Stimulated activated CD8-positive, alpha-beta memory T cell treated with anti-CD3 and anti-CD28 coated beads, Interleukin-4, amount 100 ng/mL, for 4 hours (primary cell): ENCODE data around the gene MGRN1.

ENCODE experiments used
- DNase-seq, 2 donors: peaks; one replicate each; pipeline ENCODE4 v3.0.0-alpha.2; 2020; ENCODE audit warnings: low read depth in 2 of 2, low spot score in 1 of 2

The MGRN1 gene

DNA sequence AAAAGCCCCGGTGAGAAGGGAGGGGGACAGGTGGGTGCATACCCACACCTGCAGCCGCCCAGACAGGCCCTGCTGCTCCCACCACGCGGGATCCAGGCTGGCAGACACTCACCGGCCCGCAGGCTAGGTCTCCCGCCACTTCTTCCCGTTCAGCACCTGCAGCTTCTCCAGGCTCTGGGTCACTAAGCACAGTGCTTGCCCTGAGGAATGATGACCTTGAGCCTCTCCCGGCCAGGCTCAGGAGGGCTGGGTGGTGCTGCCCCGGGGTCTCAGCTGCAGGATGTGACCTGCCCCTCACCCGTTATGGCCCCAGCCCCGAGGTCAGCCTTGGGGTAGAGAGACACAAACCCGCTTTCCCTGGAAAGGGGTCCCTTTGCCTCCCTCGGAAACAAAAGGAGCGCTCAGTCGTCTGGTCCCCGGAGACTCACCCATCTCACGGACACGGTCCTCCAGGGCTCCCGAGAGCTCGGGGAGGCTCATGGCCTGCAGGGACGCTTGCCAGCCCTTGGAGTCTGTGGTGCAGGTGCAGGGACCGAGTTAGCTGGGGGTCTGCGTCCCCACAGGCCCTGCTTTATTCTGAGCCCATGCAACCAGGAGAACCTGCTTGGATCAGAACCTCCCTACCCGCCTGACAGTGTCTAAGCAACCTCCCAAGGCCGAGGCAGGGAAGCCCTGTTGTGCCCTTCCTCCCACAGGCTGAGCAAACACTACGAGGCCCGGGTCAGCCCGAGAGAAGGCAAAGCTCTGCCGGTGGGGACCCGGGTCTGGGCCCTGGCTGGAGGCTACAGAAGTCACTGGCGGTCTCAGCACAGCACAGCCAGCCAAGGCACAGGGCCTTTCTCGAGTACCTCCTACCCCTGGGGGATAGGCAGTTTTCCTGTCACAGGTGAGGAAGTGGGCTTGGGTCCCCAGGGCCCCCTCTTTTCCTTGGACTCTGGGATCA lies 72.5 kb downstream of the MGRN1 start:
- DNase-seq, result no peak

DNA sequence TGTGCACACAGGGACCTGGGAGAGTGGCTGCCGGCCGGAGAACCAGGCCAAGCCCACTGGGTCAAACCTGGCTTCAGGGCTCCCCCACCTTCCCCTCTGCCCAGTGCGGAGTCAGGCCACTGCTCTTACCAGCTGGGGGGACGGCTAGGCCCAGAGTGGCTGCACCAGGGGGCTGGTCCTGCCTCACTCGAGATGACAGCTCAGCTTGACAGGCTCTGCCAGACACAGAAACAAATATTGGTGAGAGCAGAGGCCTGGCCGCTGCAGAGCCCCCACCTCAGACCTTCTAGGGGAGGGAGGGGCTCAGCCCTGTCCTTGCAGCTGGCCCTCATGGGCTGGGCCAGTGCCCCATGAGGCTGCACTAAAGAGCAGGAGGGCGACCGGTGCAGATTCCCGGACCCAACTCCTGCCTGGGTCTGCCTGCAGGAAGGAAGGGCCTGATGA lies 73.2 kb downstream of the MGRN1 start:
- DNase-seq, result no peak

DNA sequence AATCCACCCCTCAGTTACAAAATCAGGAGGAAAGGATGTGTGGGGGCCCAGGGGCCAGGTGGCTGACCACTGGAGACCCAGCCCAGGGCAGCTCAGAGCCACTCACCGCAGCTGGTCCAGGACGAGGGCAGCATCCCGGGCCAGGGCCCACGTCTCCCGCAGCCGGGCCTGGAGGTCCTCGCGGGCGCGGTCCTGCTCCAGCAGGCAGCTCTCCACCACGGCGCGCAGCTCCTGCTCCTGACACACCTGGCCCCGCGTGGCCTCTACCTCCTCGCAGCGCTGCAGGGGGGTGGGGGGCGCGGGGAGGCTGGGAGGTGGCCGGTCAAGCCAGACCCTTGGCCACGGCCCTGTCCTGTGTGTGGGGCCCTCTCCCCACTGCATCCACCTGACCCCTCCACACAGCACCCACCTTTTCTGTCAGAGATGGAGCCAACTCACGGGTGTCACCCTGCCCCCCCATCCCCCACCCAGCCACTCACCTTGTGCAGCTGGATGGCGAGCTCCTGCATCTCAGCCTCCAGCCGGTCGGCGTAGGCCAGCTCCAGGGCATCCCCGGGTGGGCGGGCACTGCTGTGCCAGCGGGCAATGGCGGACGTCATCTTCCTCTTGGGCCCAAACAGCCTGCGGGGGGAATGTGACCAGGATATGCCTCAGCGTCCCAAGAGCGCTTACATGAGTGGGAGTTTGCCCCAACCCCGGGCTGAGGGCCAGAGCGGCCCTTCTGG lies 73.9 kb downstream of the MGRN1 start:
- no peak for DNase-seq

DNA sequence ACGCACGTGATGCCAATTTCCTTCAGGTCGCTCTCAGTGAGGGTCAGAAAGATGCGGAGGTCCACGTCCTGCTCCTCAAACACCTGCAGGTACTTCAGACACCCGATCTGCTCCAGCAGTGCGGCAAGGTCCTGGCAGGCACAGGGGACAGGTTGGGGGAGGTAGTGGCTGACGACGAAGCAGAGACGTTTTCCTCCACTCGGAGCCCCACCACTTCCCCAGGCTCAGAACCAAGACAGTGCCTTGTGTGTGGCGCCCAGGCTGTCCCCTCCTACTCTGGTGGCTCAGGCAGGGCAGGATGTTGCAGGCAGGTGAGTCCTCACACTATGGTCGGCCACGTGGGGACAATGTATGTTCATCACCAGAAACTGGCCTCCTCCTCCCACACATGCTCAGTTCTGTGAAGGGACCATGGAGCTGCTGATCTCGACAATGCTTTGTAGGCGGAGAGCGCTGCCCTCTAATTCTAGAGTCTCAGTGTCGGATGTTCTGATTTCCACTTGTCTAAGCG lies 74.5 kb downstream of the MGRN1 start:
- DNase-seq, result no peak

DNA sequence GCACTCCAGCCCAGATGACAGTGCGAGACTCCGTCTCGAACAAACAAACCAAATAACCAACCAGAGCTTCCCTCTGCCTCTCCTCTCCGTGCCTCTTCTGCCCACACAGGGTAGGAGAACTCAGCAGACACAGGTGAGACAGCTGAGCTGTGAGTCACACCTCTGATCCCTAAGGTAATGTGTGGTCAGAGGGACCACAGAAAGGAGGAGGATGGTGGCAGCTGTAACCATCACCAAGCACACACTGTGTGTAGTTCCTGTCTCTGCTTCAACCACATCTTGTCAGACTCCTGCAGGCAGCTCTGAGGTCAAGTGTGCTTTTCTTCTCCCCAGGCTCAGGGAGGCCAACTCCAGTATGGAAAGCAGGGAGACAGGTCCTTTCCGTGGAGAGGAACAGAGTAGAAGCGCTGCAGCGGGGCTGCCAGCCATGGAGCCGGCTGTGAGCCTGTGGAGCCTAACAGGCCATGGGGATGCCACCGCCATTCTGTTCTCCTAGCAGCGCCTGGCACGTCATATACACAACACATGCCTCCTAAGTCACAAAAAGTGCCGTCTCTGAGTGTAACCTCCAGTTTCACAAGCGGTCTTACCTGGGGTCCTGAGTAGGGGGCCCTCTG lies 75.9 kb downstream of the MGRN1 start:
- DNase-seq, result peak in 1 of 2 donors; percentile 38

DNA sequence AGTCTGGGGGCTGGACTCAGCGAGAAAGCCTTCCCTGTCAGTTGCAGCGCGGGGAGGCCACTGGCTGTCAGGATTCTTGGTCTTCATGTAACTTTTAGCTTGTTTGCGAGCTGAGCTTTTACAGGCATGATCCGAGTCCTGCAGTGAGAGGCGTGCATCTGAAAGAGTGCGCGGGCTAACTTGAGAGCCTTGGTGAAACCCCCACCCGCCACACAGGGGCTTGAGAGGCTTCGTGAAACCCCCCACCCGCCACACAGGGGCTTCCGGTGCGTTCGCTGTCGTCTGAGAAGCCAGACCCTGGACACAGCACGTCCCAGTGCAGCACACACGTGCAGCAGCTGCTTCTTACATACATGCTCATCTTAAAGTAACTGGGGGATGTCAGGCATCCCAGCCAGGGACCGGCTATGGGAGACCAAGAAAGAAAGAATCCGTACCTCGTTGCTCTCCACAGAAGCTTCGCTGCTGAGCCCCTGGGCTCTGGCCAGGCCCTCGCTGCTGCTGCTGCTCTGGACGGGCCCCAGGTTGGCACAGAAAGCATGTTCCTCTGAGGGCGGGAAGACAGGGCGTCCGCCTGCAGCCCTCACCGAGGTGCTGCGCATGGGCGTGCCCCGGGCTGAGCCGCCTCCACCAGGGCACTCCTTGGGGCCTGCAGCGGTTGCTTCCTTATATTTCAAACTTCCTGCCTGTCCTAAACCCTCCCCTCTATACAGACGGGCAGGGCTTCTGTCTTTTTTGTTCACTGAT lies 76.5 kb downstream of the MGRN1 start:
- no peak for DNase-seq

DNA sequence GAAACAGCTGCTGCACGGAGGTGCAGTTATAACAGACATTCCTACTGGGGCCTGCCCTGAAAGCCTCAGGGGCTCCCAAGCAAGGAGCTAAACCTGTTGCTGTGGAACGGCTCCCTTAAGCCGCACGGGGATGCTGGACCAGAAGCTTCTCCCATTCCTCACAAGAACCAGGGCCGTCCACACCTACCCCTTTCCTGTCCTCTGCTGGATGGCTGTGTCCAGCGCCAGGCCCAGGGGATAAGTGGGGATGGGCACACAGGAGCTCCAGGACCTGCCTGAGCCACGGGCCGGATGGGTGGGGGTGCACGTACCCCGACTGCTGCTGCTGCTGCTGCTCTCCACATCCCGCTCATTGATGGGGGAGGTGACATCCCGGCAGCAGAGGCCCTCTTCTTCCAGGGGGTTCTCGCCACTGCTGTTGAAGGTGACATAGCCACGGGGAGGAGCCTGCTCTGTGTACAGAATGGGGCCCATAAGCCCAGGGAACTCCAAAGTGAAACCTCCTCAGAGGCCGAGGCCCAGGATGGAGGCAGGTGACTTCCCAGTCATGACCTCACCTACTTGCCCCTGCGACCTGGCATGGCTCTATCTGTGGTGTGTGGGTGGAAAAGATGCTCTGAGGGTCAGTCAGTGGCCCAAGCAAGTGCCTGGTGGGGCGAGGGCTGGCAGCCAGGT lies 77.3 kb downstream of the MGRN1 start:
- DNase-seq, result no peak

DNA sequence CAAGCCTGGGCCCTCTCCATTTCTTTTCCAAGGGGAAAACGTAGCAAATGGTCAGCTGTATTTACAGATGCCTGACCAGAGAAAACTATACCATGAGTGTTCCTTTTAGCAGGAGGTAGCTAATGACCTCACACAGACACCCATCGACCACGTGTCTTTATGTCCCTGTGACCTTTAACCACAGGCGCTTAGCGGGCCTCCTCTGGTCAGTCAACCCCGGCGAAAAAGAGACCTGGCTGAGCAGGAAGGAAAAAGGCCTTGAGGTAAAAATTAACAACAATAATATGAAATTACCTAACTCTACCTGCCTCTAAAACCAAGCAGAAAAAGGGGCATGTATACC lies 77.8 kb downstream of the MGRN1 start:
- DNase-seq, result no peak

DNA sequence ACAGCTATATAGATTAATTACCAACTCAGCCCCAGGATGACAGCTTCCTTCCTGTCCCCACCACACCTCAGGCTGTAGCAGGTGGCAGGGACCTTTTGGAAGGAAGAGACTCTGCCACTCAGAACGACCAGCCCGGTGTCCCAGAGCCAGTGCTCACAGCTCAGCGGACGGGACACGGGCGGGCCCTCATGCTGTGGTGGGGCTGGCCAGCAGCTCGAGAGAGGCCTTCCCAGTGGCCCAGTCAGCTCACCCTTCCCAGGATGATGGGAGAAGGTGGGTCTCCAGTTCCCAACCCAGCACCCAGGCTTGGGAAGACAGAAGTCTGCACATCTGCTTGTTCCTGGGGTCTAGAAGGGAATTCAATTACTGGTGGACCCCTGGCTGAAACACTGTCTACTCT lies 79.3 kb downstream of the MGRN1 start:
- DNase-seq, result no peak

DNA sequence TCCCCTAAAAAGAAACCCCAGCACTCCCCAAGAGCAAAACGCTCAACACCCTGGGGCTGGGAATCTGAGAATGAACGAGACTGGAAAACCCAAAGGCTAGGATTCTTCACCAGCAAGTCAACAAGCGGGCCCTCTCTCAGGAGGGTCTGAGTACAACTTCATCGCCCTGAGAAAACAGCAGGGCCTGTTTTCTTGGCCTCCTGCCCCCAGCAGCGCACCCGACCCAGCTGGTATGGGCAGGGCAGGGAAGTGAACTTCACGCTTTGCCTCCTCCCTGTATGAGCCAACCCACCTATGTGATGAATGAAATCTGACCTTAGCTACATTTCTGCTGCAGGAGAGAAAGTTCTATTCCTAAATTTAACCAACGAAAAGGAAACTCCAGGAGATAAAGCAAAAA lies 79.9 kb downstream of the MGRN1 start:
- DNase-seq, result no peak

DNA sequence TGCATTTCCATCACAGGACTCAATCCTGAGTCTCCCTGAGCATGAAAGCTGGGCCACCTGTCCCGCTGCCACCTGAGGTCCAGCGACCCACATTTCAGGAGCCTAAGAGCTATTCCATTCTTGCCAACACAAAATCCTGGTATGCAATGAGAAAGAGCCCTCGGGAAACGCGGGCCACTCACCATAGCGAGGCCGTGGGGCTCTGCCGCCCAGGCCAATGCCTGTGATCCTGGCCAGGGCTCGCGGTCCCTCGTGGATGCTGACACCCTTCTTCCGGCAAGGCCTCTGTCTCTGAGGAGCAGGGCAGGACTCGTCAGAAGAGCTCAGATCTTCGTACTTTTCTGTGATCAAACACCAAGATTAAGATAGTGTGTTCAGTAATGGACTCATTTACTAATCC lies 80.3 kb downstream of the MGRN1 start:
- no peak for DNase-seq

DNA sequence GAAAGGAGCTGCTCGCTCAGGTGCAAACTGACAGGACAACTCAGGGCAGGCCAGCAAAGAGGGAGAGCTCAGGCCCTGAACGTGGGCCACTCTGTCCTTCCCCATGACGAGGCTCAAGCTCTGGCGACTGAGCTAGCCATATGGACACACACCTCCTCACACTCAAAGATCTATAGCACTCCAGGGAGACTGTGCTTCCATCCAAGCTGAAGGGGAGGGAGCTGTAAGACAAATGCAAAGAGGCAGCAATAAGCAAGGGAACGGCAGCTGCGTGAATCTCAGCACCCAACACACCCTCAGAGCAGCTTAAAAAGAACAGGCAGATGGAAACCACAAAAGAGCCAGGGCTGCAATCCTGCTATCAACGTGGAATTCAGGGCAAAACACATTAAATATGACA lies 82.2 kb downstream of the MGRN1 start:
- no peak for DNase-seq

DNA sequence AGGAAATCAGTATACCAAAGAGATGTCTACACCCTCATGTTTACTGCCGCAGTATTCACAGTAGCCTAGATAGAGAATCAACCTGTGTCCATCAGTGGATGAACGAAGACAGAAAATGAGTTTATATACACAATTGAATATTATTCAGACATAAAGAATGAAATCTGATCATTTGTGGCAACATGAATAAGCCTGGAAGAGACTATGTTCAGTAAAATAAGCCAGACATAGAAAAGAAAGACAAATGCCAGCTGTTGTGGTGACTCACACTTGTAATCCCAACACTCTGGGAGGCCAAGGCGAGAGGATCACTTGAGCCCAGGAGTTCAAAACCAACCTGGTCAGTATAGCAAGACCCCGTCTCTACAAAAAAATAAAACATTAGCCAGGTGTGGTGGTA lies 84.9 kb downstream of the MGRN1 start:
- no peak for DNase-seq

DNA sequence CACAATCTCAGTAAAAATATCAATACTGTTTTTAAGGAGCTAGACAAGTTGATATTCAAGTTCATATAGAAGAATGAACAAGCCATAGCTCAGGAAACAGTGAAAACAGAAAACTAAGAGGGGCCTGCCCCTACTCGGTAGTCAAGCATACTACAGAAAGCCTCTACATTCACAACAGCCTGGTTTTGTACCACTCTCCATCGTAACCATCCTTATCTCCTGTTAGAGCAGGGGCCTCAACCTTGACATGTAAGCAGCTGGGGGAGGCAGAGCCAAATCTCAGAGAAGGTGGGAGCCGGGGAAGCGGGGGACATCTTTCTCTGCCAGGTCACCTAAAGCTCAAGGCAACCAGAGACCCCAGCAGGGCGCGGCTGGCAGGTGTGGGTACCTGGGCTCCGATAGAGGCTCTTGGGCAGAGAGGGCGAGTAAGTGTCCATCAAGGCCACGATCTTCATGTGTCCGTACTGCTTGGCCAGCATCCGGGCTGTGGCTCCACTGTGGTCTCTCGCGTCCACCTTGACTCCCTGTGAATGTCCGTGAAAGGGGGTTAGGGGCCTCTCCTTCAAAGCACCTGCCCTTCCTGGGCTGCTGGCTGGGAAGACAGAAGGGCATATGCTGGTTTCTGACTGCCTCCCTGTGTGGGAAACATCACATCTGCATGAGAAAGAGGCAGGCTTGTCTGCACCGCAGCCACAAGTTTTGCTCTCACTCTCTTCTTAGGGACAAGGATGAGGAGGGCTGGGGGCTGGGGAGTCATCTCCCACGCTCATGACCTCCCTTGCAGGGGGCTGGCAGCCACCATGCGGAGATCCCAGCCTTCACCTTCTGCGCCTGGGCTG lies 89.3 kb downstream of the MGRN1 start:
- no peak for DNase-seq

DNA sequence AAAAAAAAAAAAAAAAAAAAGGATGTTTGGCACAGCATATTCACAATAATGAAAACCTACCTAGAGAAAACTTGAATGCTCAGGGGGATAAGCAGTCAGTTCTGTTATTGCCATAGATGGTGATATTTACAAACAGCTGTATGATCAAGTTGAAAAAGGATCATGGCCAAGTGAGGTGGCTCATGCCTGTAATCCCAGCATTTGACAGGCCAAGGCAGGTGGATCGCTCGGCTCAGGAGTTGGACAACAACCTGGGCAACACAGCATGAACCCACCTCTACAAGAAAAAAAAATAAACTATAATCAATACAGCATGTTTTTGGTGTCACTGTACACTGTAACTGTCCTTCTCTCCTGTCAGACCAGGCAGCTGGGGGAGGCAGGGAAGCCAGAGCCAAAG lies 90.4 kb downstream of the MGRN1 start:
- DNase-seq, result no peak

DNA sequence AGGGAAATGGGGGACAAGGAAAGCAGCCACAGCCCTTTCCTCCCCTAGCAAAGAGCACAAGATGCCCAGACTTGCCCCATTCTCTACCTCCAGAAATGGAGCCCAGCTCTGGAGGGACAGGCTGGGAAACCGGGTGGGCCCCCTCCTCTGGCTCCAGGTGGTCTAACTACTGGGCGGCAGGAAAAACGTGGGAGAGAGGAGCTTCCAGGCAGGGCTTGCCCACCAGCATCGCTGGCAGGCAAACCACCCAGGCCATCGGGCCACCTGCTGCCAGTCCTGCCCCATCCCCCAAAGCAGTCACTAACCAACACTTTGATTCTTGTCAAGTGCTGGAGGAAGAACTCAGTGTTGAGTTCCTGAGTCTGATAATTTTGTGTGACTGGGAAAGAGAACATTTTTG lies 93.8 kb downstream of the MGRN1 start:
- no peak for DNase-seq

DNA sequence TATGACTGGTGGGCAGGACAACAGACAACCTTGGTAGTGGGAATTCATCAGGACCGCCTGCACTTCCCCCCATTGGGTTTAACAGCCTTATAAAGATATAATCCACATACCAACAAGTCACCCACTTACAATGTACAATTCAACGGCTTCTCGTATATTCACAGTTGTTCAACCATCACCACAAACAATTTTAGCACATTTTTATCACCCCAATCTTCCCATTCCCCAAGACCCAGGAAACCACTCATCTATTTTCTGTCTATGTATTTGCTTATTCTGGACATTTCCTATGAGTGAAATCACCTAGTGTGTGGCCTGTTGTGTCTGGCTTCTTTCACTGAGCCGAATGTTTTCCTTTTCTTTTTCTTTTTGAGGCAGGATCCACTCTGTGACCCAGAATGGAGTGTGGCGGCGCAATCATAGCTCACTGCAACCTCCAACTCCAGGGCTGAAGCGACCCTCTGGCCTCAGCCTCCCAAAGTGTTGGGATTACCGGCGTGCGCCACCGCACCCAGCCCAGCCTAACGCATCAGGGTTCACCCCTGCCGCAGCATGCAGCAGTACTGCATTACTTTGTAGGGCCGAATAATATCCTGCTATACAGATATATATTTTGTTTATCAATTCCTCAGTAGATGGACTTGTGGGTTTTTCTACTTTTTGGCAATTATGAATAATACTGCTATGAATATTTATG lies 98.6 kb downstream of the MGRN1 start:
- no peak for DNase-seq

DNA sequence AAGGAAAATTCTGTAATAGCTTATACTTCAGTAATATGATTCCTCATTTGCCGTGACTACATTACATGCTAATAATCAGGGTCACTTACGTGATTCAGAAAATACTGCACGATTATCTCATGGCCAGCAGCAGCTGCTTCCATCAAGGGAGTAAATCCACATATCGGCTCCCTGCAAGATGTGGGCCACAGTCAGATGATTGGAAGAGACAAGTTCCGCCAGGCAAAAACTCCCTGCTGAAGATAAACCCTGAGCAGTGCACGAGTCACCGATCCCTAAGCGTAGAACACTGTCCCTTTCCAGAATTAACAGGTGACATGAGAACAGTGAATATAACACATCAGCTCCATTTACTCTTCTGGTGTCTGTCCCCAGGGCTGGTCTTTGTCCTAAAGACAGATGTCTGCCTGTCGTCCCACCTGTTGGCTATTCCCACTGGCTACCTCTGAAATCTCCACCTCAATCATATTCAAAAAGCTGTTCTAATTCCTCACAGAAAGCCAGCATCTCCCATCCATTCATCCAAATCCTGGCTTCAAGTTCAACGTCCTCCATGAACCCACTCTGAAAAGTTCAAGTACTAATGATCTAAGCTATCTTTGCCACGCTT lies 100.1 kb downstream of the MGRN1 start:
- no peak for DNase-seq

DNA sequence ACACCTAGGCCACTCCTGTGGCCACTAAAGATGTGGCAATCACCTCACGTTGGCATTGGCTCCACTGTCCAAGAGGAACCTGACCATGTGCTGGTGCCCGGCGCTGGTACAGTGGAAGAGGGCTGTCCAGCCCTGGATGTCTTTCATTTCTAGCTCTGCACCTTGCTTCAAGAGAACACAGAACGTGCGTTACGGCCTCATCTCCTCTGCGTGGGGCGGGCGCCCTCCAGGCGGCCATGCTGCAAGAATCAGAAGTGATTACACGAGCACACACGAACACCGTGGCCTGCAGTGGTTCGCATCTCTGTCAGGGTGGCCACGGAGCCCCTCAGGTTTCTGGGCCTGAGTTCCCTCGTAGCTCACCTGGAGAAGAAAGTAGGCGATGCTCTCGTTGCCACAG lies 102.0 kb downstream of the MGRN1 start:
- no peak for DNase-seq
